Activated T-cell treated with anti-CD3 and anti-CD28 coated beads, Interleukin-2, amount 50 U/mL, for 72 hours (primary cell): ENCODE data around the gene DYNC1I1. TPM values are rescaled to one million over a fixed set of nuclear protein-coding genes. Genes with fewer than 3 reads are reported as not detected.

Experiments used
- ATAC-seq, 2 donors: fragments of 150-1000 bp; cut with Tn5 transposase; replicated peaks in 1 of 2; 2 replicates each; pipeline ENCODE4 v1.10.0; 2021; ENCODE audit warnings: moderate library complexity in 2 of 2, mild to moderate bottlenecking in 1 of 2
- DNase-seq, 2 donors: peaks; one replicate each; pipeline ENCODE4 v3.0.0; 2021 to 2022; ENCODE audit warnings: mixed read lengths in 1 of 2
- H3K27ac Mint-ChIP-seq: one replicate; pipeline ENCODE4 v1.8.0; 2022; ENCODE audit warnings: mild to moderate bottlenecking, moderate library complexity, mixed read lengths
- H3K27me3 Mint-ChIP-seq: one replicate; pipeline ENCODE4 v1.8.0; 2022; ENCODE audit warnings: low read depth, mixed read lengths
- H3K36me3 Mint-ChIP-seq, 2 donors: one replicate each; pipeline ENCODE4 v1.8.0; 2022; ENCODE audit warnings: mixed read lengths in 2 of 2, mild to moderate bottlenecking in 1 of 2; ENCODE audit not compliant: insufficient read depth in 2 of 2
- H3K4me1 Mint-ChIP-seq: one replicate; pipeline ENCODE4 v1.8.0; 2022; ENCODE audit warnings: low read depth, mixed read lengths
- H3K4me3 Mint-ChIP-seq, 2 donors: one replicate each; pipeline ENCODE4 v1.8.0; 2022; ENCODE audit warnings: mild to moderate bottlenecking in 2 of 2, mixed read lengths in 2 of 2, moderate library complexity in 2 of 2
- H3K9me3 Mint-ChIP-seq, 2 donors: one replicate each; pipeline ENCODE4 v1.8.0; 2022; ENCODE audit warnings: mixed read lengths in 2 of 2
- total RNA-seq, 2 donors: library from RNA; stranded (reverse); gene quantifications; one replicate each; pipeline ENCODE4 v1.2.3, GENCODE V29; 2022

DYNC1I1 gene
- total RNA-seq, 2 donors from 2014 or later = not detected

GRCh38 chr7:95910341-95910740 is 138.0 kb downstream of the DYNC1I1 start:
- Mint-ChIP-seq H3K9me3 (no peaks in the 10 kb centered on the region), H3K27me3 (peaks cover 35% of the 10 kb centered on the region), H3K4me3 (no peak overlapping the region), H3K4me1 (no peaks in the 10 kb centered on the region), H3K27ac (no peak overlapping the region), H3K36me3 (no peaks in the 10 kb centered on the region)
- DNase-seq (no peak), ATAC-seq (no peak)

- no peaks in the 10 kb centered on the region for H3K36me3 Mint-ChIP-seq
- H3K4me1 Mint-ChIP-seq = no peaks in the 10 kb centered on the region
- no peaks in the 10 kb centered on the region for H3K9me3 Mint-ChIP-seq
- DNase-seq (no peak), ATAC-seq (no peak)
- no peak overlapping the region for H3K27ac Mint-ChIP-seq
- H3K4me3 Mint-ChIP-seq = no peak overlapping the region
- peaks cover 22% of the 10 kb centered on the region for H3K27me3 Mint-ChIP-seq
Measured at GRCh38 chr7:95915731-95916130, 143.4 kb downstream of the DYNC1I1 start.

- Mint-ChIP-seq H3K9me3 (no peaks in the 10 kb centered on the region), H3K27me3 (peaks cover 22% of the 10 kb centered on the region), H3K4me1 (no peaks in the 10 kb centered on the region), H3K36me3 (no peaks in the 10 kb centered on the region), H3K4me3 (peak overlapping the region in 1 of 2 donors; percentile 24), H3K27ac (no peak overlapping the region)
- peak; percentile 55 to 56 for ATAC-seq
- DNase-seq = peak; percentile 62 to 77
Measured at GRCh38 chr7:95916573-95917297, 144.4 kb downstream of the DYNC1I1 start.

GRCh38 chr7:95917634-95918033 is 145.3 kb downstream of the DYNC1I1 start:
- ATAC-seq = no peak
- no peak for DNase-seq
- H3K9me3 Mint-ChIP-seq = no peaks in the 10 kb centered on the region
- peaks cover 22% of the 10 kb centered on the region for H3K27me3 Mint-ChIP-seq
- no peak overlapping the region for H3K27ac Mint-ChIP-seq
- no peaks in the 10 kb centered on the region for H3K36me3 Mint-ChIP-seq
- no peak overlapping the region for H3K4me3 Mint-ChIP-seq
- no peaks in the 10 kb centered on the region for H3K4me1 Mint-ChIP-seq

GRCh38 chr7:95919556-95919955 is 147.2 kb downstream of the DYNC1I1 start:
- no peaks in the 10 kb centered on the region for H3K9me3 Mint-ChIP-seq
- no peak for DNase-seq
- H3K4me1 Mint-ChIP-seq = no peaks in the 10 kb centered on the region
- H3K36me3 Mint-ChIP-seq = no peaks in the 10 kb centered on the region
- H3K4me3 Mint-ChIP-seq = no peak overlapping the region
- no peak overlapping the region for H3K27ac Mint-ChIP-seq
- peaks cover 29% of the 10 kb centered on the region for H3K27me3 Mint-ChIP-seq
- no peak for ATAC-seq

GRCh38 chr7:95921543-95921942 is 149.2 kb downstream of the DYNC1I1 start:
- Mint-ChIP-seq H3K4me1 (no peaks in the 10 kb centered on the region), H3K4me3 (peak overlapping the region in 1 of 2 donors; percentile 18), H3K9me3 (no peaks in the 10 kb centered on the region), H3K36me3 (no peaks in the 10 kb centered on the region), H3K27me3 (peaks cover 24% of the 10 kb centered on the region), H3K27ac (no peak overlapping the region)
- ATAC-seq (peak; percentile 62 to 93), DNase-seq (no peak)

- no peak overlapping the region for H3K4me3 Mint-ChIP-seq
- H3K27ac Mint-ChIP-seq = no peak overlapping the region
- H3K27me3 Mint-ChIP-seq = peaks cover 26% of the 10 kb centered on the region
- DNase-seq = no peak
- no peaks in the 10 kb centered on the region for H3K4me1 Mint-ChIP-seq
- H3K9me3 Mint-ChIP-seq = no peaks in the 10 kb centered on the region
- no peaks in the 10 kb centered on the region for H3K36me3 Mint-ChIP-seq
- no peak for ATAC-seq
Measured at GRCh38 chr7:95922191-95922590, 149.8 kb downstream of the DYNC1I1 start.

GRCh38 chr7:95925236-95925635 is 152.9 kb downstream of the DYNC1I1 start:
- Mint-ChIP-seq H3K27me3 (peaks cover 38% of the 10 kb centered on the region), H3K4me3 (no peak overlapping the region), H3K27ac (no peak overlapping the region), H3K9me3 (no peaks in the 10 kb centered on the region), H3K4me1 (no peaks in the 10 kb centered on the region), H3K36me3 (no peaks in the 10 kb centered on the region)
- DNase-seq = no peak
- no peak for ATAC-seq

- ATAC-seq = no peak
Measured at GRCh38 chr7:95925971-95926370, 153.6 kb downstream of the DYNC1I1 start.

GRCh38 chr7:95927756-95928155 is 155.4 kb downstream of the DYNC1I1 start:
- Mint-ChIP-seq H3K4me3 (no peak overlapping the region), H3K27ac (no peak overlapping the region), H3K36me3 (no peaks in the 10 kb centered on the region), H3K4me1 (no peaks in the 10 kb centered on the region), H3K9me3 (no peaks in the 10 kb centered on the region), H3K27me3 (peaks cover 31% of the 10 kb centered on the region)
- ATAC-seq (no peak), DNase-seq (no peak)

More at GRCh38 chr7:95925971-95926370, 153.6 kb downstream of the DYNC1I1 start:
- no peak for DNase-seq
- H3K27ac Mint-ChIP-seq = no peak overlapping the region
- no peak overlapping the region for H3K4me3 Mint-ChIP-seq
- H3K27me3 Mint-ChIP-seq = peaks cover 37% of the 10 kb centered on the region
- no peaks in the 10 kb centered on the region for H3K36me3 Mint-ChIP-seq
- no peaks in the 10 kb centered on the region for H3K9me3 Mint-ChIP-seq
- no peaks in the 10 kb centered on the region for H3K4me1 Mint-ChIP-seq

- Mint-ChIP-seq H3K4me3 (no peak overlapping the region), H3K27me3 (peaks cover 30% of the 10 kb centered on the region), H3K36me3 (no peaks in the 10 kb centered on the region), H3K4me1 (no peaks in the 10 kb centered on the region), H3K27ac (no peak overlapping the region), H3K9me3 (no peaks in the 10 kb centered on the region)
- ATAC-seq = no peak
- DNase-seq = no peak
Measured at GRCh38 chr7:95929710-95930280, 157.4 kb downstream of the DYNC1I1 start.

GRCh38 chr7:95931460-95932232 is 159.3 kb downstream of the DYNC1I1 start:
- ATAC-seq (no peak), DNase-seq (no peak)
- H3K27me3 Mint-ChIP-seq = peaks cover 25% of the 10 kb centered on the region
- no peak overlapping the region for H3K4me3 Mint-ChIP-seq
- no peaks in the 10 kb centered on the region for H3K9me3 Mint-ChIP-seq
- no peaks in the 10 kb centered on the region for H3K4me1 Mint-ChIP-seq
- H3K36me3 Mint-ChIP-seq = no peaks in the 10 kb centered on the region
- H3K27ac Mint-ChIP-seq = no peak overlapping the region

GRCh38 chr7:95933618-95934017 is 161.3 kb downstream of the DYNC1I1 start:
- no peaks in the 10 kb centered on the region for H3K36me3 Mint-ChIP-seq
- no peak overlapping the region for H3K4me3 Mint-ChIP-seq
- H3K27me3 Mint-ChIP-seq = peaks cover 21% of the 10 kb centered on the region
- no peaks in the 10 kb centered on the region for H3K9me3 Mint-ChIP-seq
- DNase-seq (no peak), ATAC-seq (no peak)
- no peak overlapping the region for H3K27ac Mint-ChIP-seq
- no peaks in the 10 kb centered on the region for H3K4me1 Mint-ChIP-seq
